G401 (cell line): ENCODE data around the gene NBPF12. TPM values are rescaled to one million over a fixed set of nuclear protein-coding genes. Genes with fewer than 3 reads are reported as not detected.
"Not testable (repeated sequence)": the region's sequence is repeated elsewhere in the genome, so short reads cannot be mapped to it uniquely, and the experiment has no call there.

Experiments used
- DNase-seq: peaks from one replicate; pipeline ENCODE4 v3.0.0-alpha.2; 2015; ENCODE audit warnings: low spot score
- in situ Hi-C: cut with HindIII; loops from 2 replicates; pipeline ENCODE4 v1.10.0; 2016; ENCODE audit warnings: low sequenced_read_pairs, mixed read lengths
- total RNA-seq: library from RNA; depleted of rRNA; stranded (reverse); fragments of >200 nt; shearing (Covaris generic); gene quantifications from 2 replicates; pipeline ENCODE4 v1.2.3, GENCODE V29; 2014; rRNA removed

Gene NBPF12
- total RNA-seq, 1 experiment from 2014 or later = 1.9 TPM

DNA sequence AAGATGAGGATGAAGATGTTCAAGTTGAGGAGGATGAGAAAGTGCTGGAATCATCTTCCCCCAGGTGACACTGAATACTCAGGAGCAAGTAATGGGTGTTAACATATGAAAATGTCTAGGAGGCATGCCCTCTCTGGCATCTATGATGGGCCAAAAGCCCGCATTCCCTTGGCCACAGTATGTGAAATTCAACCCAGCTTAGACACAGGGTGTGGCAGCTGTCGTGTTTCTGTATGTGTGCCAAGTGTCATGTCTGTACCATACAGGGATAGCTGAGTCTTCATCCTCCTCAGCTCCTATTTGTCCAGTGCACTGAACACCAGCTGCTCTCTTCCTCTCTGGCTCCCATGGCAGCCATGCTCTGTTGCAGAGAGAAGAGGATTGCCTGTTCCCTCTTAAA is 32.5 kb downstream of the NBPF12 start:
- DNase-seq, in situ Hi-C loops: not testable (repeated sequence)

DNA sequence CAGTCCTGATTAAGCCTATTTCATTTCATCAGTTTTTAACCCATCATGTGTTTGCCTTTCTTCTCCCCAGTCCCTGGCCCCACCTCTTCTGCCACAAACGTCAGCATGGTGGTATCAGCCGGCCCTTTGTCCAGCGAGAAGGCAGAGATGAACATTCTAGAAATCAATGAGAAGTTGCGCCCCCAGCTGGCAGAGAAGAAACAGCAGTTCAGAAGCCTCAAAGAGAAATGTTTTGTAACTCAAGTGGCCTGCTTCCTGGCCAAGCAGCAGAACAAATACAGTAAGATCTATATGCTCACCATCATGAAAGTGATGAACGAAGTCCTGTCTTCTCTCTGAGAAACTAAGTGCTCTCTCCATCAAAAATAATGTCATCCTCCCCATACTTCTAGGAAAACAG is 34.6 kb downstream of the NBPF12 start:
- DNase-seq, in situ Hi-C loops: not testable (repeated sequence)

DNA sequence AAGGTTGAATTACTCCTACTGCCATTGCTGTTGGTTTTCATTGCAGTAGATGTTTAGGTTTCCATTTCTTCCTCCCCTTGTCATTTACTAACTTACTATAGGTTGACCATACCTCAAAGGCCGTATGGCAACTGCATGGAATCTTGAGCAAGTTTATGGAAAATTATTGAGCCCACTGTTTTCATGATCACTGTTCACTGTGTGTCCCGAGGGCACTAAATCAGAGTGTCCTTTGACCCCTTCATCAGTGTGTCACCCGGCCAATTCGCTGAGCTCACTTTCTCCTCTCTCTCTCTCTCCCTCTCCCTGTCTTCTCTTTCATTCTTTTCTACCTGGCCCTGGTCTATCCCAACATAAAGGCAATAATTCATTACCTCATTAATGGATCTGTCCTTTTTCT is 47.7 kb downstream of the NBPF12 start:
- DNase-seq, in situ Hi-C loops: not testable (repeated sequence)

DNA sequence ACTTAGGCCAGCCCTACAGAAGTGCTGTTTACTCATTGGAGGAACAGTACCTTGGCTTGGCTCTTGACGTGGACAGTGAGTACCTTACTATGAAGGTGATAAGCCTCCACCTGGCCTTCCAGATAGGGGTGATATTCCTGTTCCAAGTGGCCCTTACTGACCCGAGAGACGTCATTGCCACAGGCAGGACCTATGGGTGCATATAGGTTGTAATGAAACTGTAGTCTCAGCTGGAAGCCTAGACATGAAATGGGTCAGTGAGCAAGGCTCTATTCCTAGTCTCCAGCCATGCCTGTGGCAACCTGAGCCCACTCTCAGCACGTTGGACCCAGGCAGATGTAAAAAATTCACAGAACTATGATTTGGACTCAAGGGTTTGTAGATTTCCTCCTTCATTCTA is 48.3 kb downstream of the NBPF12 start:
- DNase-seq, in situ Hi-C loops: not testable (repeated sequence)

DNA sequence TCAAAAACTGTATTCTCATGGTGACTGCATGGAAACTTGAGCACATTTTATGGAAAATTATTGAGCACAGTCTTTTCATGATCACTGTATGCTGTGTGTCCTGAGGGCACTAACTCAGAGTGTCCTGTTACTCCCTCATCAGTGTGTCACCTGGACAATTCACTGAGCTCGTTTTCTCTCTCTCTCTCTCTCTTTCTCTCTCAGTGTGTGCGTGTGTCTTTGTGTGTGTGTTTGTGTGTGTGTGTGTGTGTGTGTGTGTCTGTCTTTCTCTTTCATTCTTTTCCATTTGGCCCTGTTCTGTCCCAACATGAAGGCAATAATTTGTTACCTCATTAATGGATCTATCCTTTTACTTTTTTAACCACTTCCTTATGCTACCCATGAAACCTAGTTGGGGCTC is 49.4 kb downstream of the NBPF12 start:
- in situ Hi-C loops, DNase-seq: not testable (repeated sequence)

DNA sequence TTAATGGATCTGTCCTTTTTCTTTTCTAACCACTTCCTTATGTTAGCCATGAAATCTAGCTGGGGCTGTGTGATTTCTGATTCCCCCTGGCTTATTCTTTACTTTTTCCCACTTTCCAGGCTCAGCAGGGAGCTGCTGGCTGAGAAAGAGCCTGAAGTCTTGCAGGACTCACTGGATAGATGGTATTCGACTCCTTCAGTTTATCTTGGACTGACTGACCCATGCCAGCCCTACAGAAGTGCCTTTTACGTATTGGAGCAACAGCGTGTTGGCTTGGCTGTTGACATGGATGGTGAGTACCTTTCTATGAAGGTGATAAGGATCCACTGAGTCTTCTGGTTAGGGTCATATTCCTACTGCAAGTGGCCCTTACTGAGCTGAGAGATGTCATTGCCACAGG is 51.3 kb downstream of the NBPF12 start:
- DNase-seq, in situ Hi-C loops: not testable (repeated sequence)

DNA sequence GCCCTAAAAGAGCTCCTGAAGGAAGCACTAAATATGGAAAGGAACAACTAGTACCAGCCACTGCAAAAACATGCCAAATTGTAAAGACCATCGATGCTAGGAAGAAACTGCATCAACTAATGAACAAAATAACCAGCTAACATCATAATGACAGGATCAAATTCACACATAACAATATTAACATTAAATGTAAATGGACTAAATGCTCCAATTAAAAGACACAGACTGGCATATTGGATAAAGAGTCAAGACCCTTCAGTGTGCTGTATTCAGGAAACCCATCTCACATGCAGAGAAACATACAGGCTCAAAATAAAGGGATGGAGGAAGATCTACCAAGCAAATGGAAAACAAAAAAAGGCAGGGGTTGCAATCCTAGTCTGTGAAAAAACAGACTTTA is 70.4 kb downstream of the NBPF12 start:
- DNase-seq, in situ Hi-C loops: not testable (repeated sequence)

DNA sequence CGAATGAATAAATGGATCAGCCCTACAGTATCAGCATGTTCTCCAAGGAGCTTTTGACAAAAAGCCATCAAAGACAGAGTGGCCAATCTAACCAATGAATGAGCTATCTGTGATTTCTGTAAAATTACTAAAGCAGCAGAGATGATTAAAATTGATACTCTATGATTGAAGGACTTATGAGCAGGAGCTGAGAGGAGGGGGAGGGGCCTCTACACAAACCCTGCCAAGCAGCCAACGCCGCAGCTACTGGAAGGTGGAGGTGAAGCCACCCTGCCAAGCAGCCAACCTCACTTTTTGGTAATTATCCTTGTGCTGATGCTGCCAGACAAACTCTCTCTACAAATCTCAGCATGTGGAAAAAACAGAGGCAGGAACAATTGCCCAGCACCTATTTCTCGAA is 88.9 kb downstream of the NBPF12 start:
- DNase-seq, in situ Hi-C loops: not testable (repeated sequence)

DNA sequence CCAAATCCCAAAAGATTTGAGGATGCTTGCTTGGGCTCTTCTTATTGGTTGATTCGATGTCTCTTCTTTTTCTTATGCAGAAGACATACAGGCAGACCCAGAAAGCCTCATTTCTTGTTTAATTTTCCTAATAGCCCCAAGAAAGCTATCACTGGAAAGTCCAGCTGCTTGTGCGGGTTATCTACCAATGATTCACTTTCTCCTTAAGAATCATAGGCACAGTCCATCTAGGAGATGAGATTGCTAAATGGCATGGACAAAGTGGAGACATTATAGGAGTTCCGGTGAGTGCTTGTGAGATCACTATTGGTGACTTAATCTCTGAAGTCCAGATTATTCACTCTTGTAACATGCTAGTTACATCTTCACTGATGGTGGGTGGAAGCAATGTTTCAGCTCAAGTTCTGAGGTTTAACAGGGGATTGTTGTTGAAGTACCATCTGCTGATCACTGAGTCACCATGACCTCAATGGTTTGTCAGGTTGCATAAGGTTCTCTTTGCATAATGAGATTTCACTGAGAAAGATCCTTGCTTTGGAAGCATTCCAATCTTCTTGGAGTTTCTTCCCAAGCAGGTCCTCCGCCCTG is 92.0 kb downstream of the NBPF12 start:
- in situ Hi-C loops, DNase-seq: not testable (repeated sequence)

DNA sequence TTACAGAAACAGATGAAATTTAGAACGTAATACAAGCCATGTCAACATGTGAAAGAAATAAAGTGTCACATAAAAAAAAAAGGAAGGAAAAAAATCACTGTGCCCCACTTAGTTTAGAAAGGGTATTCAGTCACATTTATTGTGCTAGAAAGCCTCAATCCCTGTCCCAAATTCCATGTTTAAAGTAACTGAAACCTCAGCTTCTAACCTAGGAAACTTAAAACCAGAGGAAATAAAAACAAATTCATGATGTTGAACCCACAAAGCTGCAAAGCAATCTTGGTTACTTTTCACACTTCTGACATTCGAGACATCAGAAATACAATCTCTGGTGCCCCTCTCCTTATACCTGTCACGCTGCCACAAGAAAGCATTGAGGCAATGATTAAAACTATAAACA is 101.8 kb downstream of the NBPF12 start:
- DNase-seq = no peak
- in situ Hi-C loops = no loop called here

DNA sequence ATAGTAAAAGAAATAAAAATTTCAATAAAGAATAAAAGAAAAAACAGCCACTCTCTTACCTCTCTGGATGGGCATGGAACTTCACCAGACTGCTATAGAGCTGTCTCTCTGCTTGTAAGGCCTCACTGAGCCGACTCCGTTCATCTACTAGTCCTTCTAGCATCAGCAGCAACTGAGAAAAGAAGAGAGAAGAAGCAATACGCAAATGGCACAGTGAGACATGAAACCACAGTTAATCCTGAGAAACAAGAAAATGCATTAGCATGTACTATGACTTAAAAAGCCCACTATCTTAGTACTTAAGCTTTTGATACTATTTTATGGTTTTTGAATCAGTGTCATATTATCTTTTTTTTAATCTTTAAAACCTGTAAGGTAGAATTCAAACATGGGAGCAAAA is 104.8 kb downstream of the NBPF12 start:
- in situ Hi-C loops = not testable (repeated sequence)

DNA sequence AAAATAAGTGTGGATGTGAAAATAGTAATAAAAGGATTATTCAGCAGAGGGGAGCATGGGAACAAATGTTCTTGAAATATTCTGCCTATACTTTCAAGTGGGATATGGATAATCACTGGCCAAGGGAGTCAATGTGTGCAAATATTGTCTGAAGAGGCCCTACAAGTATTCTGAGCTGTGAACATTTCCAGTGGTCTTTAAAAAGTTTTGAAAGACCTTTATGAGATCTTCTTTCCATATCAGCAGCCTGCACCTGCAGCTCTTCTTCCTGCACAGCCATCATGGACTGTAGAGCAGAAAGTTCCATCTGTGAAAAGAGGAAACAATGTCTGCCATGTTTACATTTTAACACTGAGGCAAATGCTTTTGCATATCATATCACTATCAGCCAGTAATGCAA is 106.4 kb downstream of the NBPF12 start:
- in situ Hi-C loops = not testable (repeated sequence)

More for the DNA sequence above, 104.8 kb downstream of the NBPF12 start:
- DNase-seq = not testable (repeated sequence)

More for the DNA sequence above, 106.4 kb downstream of the NBPF12 start:
- DNase-seq = not testable (repeated sequence)

Other genes with a start within 250 kb of the NBPF12 start
- 6.0 and 12.5 TPM in 2 replicates for gene PRKAB2, start 234.1 kb downstream of the NBPF12 start, total RNA-seq